ENCODE results near the gene HIGD1A. TPM values are rescaled to one million over a fixed set of nuclear protein-coding genes. Genes with fewer than 3 reads are reported as not detected.
A peak's percentile ranks its signal among the peaks of the same experiment; 100 is the strongest.

The HIGD1A gene
- total RNA-seq, 1 experiment from 2014 or later = 77.6 TPM

DNA sequence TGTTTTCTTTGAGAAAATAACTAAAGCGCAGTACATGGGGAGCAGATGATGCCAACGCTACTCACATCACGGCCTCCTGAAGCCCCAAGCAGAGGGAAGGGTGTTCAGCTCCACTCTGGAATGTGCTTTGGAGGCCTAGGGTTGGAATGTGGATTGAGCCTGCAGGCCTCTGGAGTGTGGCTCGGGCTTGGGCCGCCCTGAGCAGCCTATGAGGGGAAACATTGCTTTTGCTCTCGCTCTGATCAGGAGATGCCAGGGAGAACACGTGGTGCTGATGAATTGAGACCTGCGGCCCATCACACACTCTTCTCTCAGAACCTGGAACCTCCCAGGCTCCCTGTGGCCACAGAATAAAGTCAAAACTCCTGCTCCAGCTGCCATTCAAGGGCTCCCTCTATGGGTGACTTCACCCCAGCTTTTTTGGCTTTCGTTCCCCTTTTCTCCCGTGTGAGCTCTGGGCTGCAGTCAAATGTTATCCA is 54.5 kb downstream of the HIGD1A start:
- no peak overlapping the region for H2BK120ac ChIP-seq (ENCODE audit: low read depth, low read length, poor library complexity, severe bottlenecking)
- H2BK15ac ChIP-seq (ENCODE audit: low read depth, low read length) = no peak overlapping the region
- no peaks in the 10 kb centered on the region for H3K79me2 ChIP-seq (ENCODE audit: insufficient read depth, low read length)
- no peak overlapping the region for H3K9ac ChIP-seq (ENCODE audit: extremely low read depth, insufficient read length, low read length)
- TF ChIP-seq, protein P1, sequence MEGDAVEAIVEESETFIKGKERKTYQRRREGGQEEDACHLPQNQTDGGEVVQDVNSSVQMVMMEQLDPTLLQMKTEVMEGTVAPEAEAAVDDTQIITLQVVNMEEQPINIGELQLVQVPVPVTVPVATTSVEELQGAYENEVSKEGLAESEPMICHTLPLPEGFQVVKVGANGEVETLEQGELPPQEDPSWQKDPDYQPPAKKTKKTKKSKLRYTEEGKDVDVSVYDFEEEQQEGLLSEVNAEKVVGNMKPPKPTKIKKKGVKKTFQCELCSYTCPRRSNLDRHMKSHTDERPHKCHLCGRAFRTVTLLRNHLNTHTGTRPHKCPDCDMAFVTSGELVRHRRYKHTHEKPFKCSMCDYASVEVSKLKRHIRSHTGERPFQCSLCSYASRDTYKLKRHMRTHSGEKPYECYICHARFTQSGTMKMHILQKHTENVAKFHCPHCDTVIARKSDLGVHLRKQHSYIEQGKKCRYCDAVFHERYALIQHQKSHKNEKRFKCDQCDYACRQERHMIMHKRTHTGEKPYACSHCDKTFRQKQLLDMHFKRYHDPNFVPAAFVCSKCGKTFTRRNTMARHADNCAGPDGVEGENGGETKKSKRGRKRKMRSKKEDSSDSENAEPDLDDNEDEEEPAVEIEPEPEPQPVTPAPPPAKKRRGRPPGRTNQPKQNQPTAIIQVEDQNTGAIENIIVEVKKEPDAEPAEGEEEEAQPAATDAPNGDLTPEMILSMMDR (conservative IDR thresholded peaks at IDR 0.05) = peak; percentile 73
- H3T11ph ChIP-seq (ENCODE audit: low read length) = no peak overlapping the region
- H3K9me3 Mint-ChIP-seq = no peaks in the 10 kb centered on the region
- H3K4me1 Mint-ChIP-seq = peaks cover 26 to 31% of the 10 kb centered on the region in 2 experiments
- no peak overlapping the region for H3K18ac ChIP-seq (ENCODE audit: insufficient read length, low read depth, low read length)
- H3K9me3 ChIP-seq (ENCODE audit: control insufficient read depth, low read depth, low read length) = no peaks in the 10 kb centered on the region
- no peak overlapping the region for H4K5ac ChIP-seq (ENCODE audit: insufficient read length, low read depth, low read length)
- no peak overlapping the region for H3K56ac ChIP-seq (ENCODE audit: insufficient read length, low read depth, low read length)
- H3K4me2 ChIP-seq (ENCODE audit: insufficient read depth, insufficient read length, low read length) = no peak overlapping the region
- peaks cover 30% of the 10 kb centered on the region for H3K27me3 Mint-ChIP-seq (ENCODE audit: low read depth)
- no peaks in the 10 kb centered on the region for H4K20me1 ChIP-seq (ENCODE audit: control insufficient read depth, insufficient read depth, insufficient read length)
- H3K79me1 ChIP-seq (ENCODE audit: insufficient read depth, low read depth, low read length, poor library complexity, severe bottlenecking) = no peaks in the 10 kb centered on the region
- H3K36me3 Mint-ChIP-seq (ENCODE audit: insufficient read depth in 1 of 3, low read depth in 3 of 3) = no peaks in the 10 kb centered on the region
- H3K14ac ChIP-seq (ENCODE audit: insufficient read depth, low read length) = 0 out of 2 replicates have a peak overlapping the region, but pooled peaks have one; percentile 25
- H2AFZ ChIP-seq (ENCODE audit: low read length) = no peak overlapping the region
- no peak overlapping the region for H4K91ac ChIP-seq (ENCODE audit: insufficient read length, low read depth, low read length)
- H3K27ac Mint-ChIP-seq = peak overlapping the region in 1 of 3 experiments; percentile 54; a peak in 1 of 7 replicates
- H2BK5ac ChIP-seq (ENCODE audit: insufficient read length, low read length) = no peak overlapping the region
- WGBS (ENCODE audit: extremely low coverage, insufficient read length, low lambda C conversion rate) = no CpG with 5 or more reads among the region's 10 CpGs
- H3K23me2 ChIP-seq (ENCODE audit: insufficient read length, low read depth, low read length, poor library complexity, severe bottlenecking) = no peaks in the 10 kb centered on the region
- no peaks in the 10 kb centered on the region for H3K27me3 ChIP-seq (ENCODE audit: insufficient read depth, low read length)
- H3K27ac ChIP-seq (ENCODE audit: insufficient read length, low read depth, low read length) = no peak overlapping the region
- H3K4me1 ChIP-seq (ENCODE audit: insufficient read depth, low read length) = no peaks in the 10 kb centered on the region
- no peak overlapping the region for H2BK20ac ChIP-seq (ENCODE audit: low read depth, low read length, poor library complexity, severe bottlenecking)
- no peak overlapping the region for H3K4ac ChIP-seq (ENCODE audit: low read depth, low read length)
- peak; percentile 68 for DNase-seq
- no peak overlapping the region for H2BK12ac ChIP-seq (ENCODE audit: insufficient read length, low read depth, low read length)
- H4K8ac ChIP-seq (replicated peaks; ENCODE audit: insufficient read length, low read depth, low read length) = no peak overlapping the region
- no peak overlapping the region for H3K4me3 Mint-ChIP-seq
- no peak overlapping the region for H2AK5ac ChIP-seq (ENCODE audit: insufficient read length, low read length)
- no peak overlapping the region for H3K23ac ChIP-seq (ENCODE audit: insufficient read length, low read depth, low read length)
